Thyroid gland (tissue), 4 donors: ENCODE data around the gene C11orf24.
"Not testable (repeated sequence)": the region's sequence is repeated elsewhere in the genome, so short reads cannot be mapped to it uniquely, and the experiment has no call there.

Experiments
- CTCF ChIP-seq, 6 experiments: fragments of 200-600 bp in 3 of 6; fragments of 450-650 bp in 3 of 6; sonication (generic) in 3 of 6; IDR thresholded peaks; one replicate each; pipeline ENCODE4 v1.5.1; 2016 to 2019; ENCODE audit warnings: antibody characterized with exemption in 6 of 6, mild to moderate bottlenecking in 2 of 6, inconsistent platforms in 1 of 6, moderate library complexity in 1 of 6
- POLR2A ChIP-seq, 2 donors: fragments of 450-650 bp; IDR thresholded peaks; one replicate each; pipeline ENCODE4 v1.6.1; 2017; ENCODE audit warnings: antibody characterized with exemption in 2 of 2, mild to moderate bottlenecking in 2 of 2, moderate library complexity in 1 of 2

GRCh38 chr11:68284588-68284987 lies 12.8 kb upstream of the C11orf24 start:
- not testable (repeated sequence) for TF ChIP-seq POLR2A, CTCF (IDR thresholded peaks at IDR 0.05)
